HG02610 (cell line): ENCODE measurements around the gene ANKRD63.

Source experiments
- ATAC-seq: cut with Tn5 transposase; IDR thresholded peaks from one replicate; pipeline ENCODE4 v1.9.1; 2021; ENCODE audit warnings: mild to moderate bottlenecking, moderate library complexity; ENCODE audit not compliant: unreplicated experiment

ANKRD63 gene

GRCh38 chr15:40313531-40314398 is 30.9 kb upstream of the ANKRD63 start:
- ATAC-seq: no peak

DNA sequence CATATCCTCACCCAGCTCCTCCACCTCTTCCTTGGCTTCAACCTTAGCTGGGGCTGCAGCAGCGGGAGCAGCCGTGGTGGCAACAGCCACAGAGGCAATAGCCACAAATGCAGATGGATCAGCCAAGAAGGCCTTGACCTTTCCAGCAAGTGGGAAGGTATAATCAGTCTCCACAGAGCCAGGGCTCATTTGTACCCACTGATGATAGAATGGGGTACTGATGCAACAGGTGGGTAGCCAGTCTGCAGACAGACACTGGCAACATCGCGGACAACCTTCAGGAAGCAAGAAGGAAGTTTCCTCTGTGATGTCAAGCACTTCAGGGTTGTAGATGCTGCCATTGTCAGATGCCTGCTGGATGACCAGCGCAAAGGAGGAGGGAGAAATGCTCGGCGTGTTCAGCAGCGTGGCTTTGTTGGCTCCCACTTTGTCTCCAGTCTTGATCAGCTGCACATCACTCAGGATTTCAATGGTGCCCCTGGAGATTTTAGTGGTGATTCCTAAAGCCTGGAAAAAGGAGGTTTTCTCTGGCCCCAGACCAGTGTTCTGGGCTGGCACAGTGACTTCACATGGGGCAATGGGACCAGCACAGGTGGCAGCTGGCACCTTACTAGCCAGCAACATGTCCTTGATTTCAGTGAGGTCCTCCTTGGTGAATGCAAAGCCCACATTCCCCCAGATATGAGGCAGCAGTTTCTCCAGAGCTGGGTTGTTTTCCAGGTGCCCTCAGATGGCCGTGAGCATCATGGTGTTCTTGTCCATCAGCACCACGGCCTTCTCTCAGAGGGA is 29.7 kb upstream of the ANKRD63 start:
- no peak for ATAC-seq

DNA sequence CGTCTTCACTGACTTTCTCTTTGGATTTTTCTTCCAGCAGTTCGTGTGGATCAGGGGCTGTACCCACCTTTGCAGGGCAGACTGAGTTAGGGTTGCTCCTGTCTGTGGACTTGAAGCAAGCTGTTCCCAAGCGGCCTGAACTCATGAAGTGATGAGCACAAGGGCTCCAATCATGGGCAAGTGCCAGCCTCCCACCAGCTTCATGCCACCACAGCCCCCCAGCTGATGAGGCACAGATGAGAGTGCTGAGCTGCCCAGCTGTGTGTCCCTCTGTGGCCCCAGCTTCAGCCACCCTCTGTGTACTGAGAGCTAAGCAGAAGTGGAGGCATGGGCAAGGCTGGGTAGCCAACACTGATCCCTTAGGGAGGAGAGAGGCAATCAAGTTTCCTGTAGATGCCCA is 28.1 kb upstream of the ANKRD63 start:
- ATAC-seq: no peak

DNA sequence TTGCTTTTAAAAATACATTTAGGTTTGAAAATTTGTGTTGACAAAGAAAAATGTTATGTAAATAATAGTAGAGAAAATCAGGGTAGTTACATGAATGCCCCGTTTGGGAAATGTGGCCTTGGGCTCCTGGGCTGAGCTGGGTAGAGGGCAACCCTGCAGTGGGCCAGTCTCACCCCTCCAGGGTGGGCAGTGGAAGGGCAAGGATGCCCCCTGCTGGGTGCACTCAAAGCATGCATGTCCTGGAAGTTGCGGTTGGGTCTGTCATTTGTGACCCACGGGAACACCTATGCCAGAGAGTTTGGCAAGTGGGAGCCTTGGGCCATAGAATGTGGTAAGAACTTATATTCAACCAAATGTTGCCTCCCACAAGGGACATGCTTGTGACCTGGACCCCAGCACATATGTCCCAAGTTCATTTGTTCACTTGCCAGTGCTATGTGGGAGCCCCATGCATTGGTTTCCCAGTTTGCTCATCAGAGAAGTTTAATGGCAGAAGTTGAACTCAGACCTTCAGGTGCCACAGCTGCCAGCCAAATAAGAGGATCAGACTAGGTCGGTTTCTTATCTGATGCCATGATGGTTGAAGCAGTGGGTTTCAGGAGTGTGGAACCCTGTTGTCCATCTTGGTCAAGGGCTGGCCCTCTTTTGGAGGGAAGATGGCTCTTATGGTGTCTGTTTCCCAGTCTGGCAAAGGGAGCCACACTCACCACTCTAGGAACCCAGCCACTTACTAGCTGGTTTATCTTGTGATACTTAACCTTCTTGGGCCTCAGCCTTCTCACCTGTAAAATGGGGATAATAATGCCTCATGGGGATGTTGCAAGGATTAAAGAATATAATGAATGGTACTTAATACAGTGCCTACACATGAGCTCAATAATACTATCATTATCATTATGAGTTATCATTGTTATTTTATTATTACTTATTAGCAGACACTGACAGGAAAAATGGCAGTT is 27.4 kb upstream of the ANKRD63 start:
- ATAC-seq: no peak

DNA sequence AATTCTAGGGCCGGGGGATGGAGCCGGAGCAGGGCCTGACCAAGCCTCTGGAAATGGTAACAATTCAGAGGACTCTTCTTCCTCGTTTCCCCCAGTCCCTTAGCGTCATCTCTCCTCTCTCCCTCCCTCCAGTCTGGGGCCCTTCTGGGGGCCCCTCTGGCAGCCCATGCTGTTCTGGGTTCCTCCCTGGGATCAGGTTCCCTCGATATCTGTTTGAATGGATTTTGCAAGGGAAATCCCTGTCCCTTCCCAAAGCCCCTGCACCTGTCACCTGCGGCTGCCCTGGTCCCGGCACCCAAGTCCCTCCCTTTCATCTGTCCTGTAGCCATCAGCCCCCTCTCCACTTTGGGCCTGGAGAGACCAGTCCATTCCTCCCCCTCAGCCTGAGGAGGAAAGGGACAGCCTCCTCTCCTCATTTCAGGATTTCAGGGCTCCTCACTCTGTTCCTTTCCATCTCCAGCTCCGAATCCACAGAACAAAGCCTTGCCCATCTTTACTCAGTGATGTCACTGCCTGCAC is 26.5 kb upstream of the ANKRD63 start:
- no peak for ATAC-seq

DNA sequence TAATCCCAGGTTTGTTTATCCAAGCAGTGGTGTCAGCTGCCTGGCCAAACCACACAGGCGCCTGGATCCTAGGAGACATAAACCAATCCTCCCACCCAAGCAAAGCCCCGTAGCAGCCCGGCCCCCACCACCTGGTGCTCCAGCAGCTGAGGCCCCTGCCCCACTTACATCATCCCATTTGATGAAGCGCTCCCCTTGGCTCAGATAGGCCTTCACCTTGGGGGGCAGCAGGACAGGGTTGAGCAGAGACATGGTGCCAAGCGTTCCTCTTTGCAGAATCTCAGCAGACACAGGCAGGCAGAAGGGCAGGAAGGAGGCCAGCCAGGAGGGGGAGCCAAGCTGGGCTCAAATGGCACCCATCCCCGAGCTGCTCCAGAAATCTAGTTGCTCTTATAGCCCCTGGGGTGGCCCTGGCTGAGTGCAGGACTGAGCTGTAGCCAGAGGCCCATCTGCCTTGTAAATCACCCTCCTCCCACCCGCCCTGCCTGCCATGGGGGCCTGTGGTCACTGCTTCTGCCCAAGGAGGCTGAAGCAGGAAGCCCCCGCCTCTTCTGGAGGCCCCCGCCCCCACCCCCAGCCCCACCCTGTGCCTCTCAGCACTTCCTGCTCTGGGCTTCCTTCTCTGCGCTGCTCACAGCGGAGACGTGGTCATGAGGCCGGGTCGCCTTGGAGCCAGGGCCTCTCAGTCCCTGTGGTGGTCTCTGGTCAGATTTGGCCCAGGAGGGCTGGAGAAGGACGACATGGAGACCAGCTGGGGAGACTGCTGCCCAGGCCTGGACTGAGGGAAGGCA is 24.8 kb upstream of the ANKRD63 start, which contains the start of gene PLCB2:
Gene PLCB2 (minus strand): TSS at position 515 of the 791 bp plus-strand sequence. CDS start 263 bp downstream, at position 252.
- peak; percentile 55 for ATAC-seq

- ATAC-seq: no peak
Measured at GRCh38 chr15:40306908-40307307, 24.0 kb upstream of the ANKRD63 start.

GRCh38 chr15:40306371-40306770 is 23.5 kb upstream of the ANKRD63 start:
- ATAC-seq: no peak

DNA sequence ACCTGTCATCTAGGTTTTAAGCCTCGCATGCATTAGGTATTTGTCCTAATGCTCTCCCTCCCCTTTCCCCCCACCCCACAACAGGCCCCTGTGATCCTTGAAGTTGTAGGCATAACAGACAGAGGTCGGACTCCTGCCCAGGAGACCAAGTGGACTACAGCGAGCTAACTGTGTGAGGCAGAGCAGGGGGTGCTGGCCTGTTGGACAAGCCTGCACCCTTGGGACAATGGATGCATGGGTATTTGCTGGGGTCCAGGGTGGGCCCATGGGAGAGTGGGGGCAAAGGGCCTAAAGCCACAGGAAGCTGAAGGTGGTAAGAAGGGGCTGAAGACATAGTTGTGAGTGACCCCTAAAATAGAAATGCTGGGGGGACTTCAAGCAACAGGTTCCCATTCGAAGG is 22.4 kb upstream of the ANKRD63 start:
- ATAC-seq: no peak

DNA sequence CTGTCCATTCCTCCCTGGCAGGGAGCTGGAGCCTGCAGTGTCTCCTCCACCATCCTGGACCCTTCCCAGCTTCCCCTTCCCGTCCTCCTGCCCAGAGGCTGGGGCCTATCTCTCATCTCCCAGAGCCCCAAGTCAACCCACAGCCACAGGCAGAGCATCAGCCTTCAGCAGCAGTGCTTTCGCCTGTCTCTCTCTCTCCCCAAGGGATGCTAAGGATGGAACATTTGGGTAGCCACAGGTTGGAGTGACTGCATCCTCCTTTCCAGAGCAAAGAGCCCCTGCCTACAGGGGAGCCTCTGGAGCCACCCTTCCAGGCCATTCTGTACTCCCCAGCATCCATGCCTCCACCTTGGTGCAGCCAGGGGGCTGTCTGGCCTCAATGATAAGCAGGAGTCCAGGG is 20.7 kb upstream of the ANKRD63 start:
- ATAC-seq: no peak

DNA sequence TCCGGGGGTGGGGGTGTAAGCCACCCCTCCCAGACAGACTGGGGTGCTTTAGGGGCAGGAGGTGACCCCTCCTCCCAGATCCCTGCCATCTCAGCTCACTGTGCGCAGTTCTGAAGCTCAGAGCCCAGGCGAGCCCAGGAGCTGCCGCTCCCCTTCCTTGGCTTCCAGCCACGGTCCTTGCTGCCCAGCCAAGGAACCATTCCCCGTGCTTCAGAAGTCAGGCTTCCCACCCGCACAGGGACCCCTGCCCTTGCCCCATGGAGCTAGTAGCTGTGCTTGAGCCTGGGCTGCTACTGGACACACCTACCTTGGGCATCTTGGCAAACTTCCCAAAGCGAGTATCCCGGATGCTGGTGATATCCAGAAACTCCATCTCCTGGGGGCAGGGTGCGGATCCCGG is 20.1 kb upstream of the ANKRD63 start:
- no peak for ATAC-seq

DNA sequence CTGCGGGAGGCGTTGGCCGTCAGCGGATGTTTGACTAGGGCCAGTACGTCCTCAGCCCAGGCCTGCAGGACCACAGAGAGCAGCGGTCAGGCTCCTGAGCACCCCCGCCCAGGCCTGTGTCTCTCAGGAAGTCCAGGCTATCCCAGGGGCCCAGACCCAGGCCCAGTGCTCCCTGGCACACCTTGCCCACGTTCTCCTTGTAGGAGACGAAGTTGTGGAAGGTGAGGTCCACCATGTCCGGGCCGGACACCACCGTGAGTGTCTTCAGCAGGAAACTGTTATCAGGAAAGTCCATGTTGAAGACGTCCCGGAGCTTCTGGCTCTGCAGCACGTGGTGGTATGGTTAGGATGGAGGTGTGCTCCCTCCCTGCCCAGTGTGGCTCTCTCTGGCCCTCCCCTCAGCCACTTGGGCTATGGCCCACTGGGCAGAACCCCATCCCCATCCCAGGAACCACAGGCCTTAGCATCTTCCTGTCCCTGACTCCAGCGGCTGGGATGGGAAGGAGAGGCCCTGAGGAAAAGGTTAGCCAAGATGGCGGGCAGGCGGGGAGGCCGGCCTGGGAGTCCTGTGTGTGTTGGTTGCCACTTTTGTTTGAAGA is 19.5 kb upstream of the ANKRD63 start:
- ATAC-seq: no peak

- no peak for ATAC-seq
Measured at GRCh38 chr15:40301467-40302179, 18.8 kb upstream of the ANKRD63 start.

DNA sequence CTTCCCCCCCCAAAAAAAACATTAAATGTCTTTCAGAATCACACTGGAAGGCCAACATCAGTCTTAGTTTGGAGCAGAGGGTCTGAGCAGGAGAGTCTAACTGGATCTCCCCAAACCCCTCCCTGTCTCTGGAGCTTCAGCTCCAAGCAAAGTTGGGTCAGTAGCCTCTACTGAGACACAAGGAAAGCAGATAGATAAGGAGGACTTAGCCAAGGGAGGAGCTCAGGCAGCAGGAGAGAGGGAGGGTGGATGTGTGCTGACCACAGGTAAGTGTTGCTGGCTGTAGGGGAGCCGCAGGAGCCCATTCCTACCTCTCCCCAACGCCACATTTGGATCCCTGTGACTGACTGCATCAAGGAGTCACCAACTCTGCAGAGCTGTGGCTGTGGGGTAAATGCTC is 17.9 kb upstream of the ANKRD63 start:
- no peak for ATAC-seq

GRCh38 chr15:40300367-40300766 is 17.5 kb upstream of the ANKRD63 start:
- ATAC-seq: no peak

DNA sequence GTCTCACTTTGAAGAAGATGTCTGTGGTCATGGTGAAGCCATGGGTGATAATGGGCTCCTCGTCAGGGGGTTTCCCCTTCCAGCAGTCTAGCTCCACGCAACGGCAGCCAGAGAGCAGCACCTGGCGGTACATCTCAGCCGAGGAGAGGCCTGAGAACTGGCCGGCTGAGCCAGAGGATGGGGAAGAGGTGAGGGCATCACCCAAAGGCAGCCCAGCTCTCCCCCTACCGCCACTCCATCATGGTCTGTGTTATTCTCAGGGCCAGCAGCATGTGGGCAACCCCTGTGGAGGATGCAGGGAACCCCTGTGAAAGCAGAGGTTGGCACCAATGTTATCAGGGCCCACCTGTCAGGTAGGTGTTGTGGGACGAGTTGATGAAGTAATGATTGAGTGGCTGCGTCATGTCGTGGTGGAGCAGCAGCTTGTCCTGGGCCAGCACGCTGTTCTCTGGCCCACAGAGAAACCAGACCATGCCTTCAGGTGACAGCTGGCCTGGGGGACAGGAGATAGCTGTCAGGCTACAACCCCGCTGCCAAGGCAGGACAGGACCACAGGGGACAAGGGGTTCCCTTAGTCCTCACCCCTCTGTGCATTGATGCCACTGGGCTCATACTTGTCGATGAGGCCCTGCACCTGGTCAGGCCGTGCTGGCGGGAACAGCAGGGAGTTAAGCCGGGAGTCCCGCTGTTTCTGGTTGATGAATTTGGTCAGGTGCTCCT is 15.5 kb upstream of the ANKRD63 start:
- no peak for ATAC-seq

GRCh38 chr15:40297356-40297755 is 14.5 kb upstream of the ANKRD63 start:
- no peak for ATAC-seq

- ATAC-seq: no peak
Measured at GRCh38 chr15:40296561-40297230, 13.8 kb upstream of the ANKRD63 start.
